ENCODE results near the gene SETDB1. TPM values are rescaled to one million over a fixed set of nuclear protein-coding genes. Genes with fewer than 3 reads are reported as not detected.

Gene SETDB1
- total and polyA plus RNA-seq, 2 experiments from 2014 or later, result 9.7 to 21.4 TPM

DNA sequence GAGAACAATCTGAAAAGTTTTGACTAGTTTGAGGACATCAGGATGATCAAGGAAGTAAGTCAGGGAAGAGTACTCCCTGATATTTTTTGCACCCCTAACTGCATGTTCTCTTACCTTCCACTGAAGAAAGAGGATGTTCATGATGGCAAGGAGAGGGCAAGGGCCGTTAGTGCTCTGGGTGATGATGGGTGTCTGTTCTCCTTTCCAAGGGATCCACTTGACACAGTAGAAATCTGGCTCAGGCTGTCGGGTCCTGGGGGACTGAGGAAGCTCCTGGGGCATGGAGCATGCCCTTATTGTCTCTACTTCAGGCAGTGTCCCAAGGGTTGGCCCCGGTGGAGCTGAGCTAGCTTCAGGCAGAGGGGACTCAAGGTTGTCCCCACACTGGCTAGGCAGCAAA is 75.9 kb downstream of the SETDB1 start:
- peaks cover 22% of the 10 kb centered on the region for H3K4me1 ChIP-seq (ENCODE audit: insufficient read depth)
- H3K9me2 ChIP-seq (ENCODE audit: insufficient read depth), result no peaks in the 10 kb centered on the region
- H3F3A ChIP-seq (ENCODE audit: insufficient read depth), result peaks cover 4% of the 10 kb centered on the region
- in situ Hi-C loops (cut with MboI), result no loop called here
- H2AFZ ChIP-seq, result no peak overlapping the region
- H3K9ac ChIP-seq, result no peak overlapping the region
- no peak overlapping the region for H3K27ac ChIP-seq
- no peaks in the 10 kb centered on the region for H3K9me3 ChIP-seq (ENCODE audit: low read depth)
- peaks cover 13% of the 10 kb centered on the region; the same call in 1 of the 2 replicates for H3K79me2 ChIP-seq (ENCODE audit: insufficient read depth)
- DNase-seq, result no peak
- H3K36me3 ChIP-seq (ENCODE audit: low read depth), result no peaks in the 10 kb centered on the region
- H3K27me3 ChIP-seq (replicated peaks; ENCODE audit: insufficient read depth), result no peaks in the 10 kb centered on the region
- H3K4me3 ChIP-seq, result no peak overlapping the region
- WGBS, 2 experiments (ENCODE audit: low coverage in 1 of 2, low lambda C conversion rate in 2 of 2, missing lambda C conversion rate in 2 of 2), result 80 to 90% methylated on average over 3 of the region's 3 CpGs
- H3K4me2 ChIP-seq (ENCODE audit: unreplicated experiment), result no peak overlapping the region
- TF ChIP-seq EZH2 (IDR thresholded peaks at IDR 0.05; ENCODE audit: insufficient read depth, poor library complexity, severe bottlenecking), result no peak
- TF ChIP-seq EZH2phosphoT487 (IDR thresholded peaks at IDR 0.05; ENCODE audit: insufficient read depth, low read depth), result no peak
- no peaks in the 10 kb centered on the region for H4K20me1 ChIP-seq (ENCODE audit: insufficient read depth)

DNA sequence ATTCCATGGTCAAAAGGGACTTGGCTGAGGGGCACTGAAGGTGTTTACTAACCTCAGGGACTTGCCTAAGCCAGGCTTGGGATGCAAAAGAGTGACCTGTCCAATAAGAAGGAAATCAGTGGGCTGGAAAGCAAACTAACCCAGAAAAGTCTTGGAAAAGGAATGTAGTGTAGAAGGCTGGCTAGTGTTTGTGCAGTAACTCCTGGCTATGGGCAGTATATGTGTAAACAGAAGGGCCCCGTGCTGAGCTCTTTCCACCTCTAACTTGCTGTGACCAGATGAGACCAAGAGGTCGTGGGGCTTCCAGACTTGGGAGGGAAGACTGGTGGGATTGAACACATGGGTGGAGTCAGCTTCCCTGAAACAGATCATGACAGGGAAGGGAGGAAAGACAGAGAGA is 76.4 kb downstream of the SETDB1 start:
- Histone ChIP-seq H3K4me2 (ENCODE audit: unreplicated experiment) (no peak overlapping the region), H3K4me3 (no peak overlapping the region), H3K4me1 (ENCODE audit: insufficient read depth) (peaks cover 26% of the 10 kb centered on the region), H2AFZ (no peak overlapping the region), H3F3A (ENCODE audit: insufficient read depth) (peaks cover 10% of the 10 kb centered on the region), H3K27ac (no peak overlapping the region), H3K36me3 (ENCODE audit: low read depth) (no peaks in the 10 kb centered on the region), H3K9me2 (ENCODE audit: insufficient read depth) (no peaks in the 10 kb centered on the region), H4K20me1 (ENCODE audit: insufficient read depth) (no peaks in the 10 kb centered on the region), H3K27me3 (replicated peaks; ENCODE audit: insufficient read depth) (no peaks in the 10 kb centered on the region), H3K79me2 (ENCODE audit: insufficient read depth) (peaks cover 13% of the 10 kb centered on the region; the same call in 1 of the 2 replicates), H3K9me3 (ENCODE audit: low read depth) (no peaks in the 10 kb centered on the region), H3K9ac (no peak overlapping the region)
- DNase-seq, result no peak
- 24 to 43% methylated on average over 2 of the region's 2 CpGs for WGBS, 2 experiments (ENCODE audit: low coverage in 1 of 2, low lambda C conversion rate in 2 of 2, missing lambda C conversion rate in 2 of 2)
- TF ChIP-seq EZH2 (IDR thresholded peaks at IDR 0.05; ENCODE audit: insufficient read depth, poor library complexity, severe bottlenecking) (no peak), EZH2phosphoT487 (IDR thresholded peaks at IDR 0.05; ENCODE audit: insufficient read depth, low read depth) (no peak)
- in situ Hi-C loops (cut with MboI), result no loop called here

DNA sequence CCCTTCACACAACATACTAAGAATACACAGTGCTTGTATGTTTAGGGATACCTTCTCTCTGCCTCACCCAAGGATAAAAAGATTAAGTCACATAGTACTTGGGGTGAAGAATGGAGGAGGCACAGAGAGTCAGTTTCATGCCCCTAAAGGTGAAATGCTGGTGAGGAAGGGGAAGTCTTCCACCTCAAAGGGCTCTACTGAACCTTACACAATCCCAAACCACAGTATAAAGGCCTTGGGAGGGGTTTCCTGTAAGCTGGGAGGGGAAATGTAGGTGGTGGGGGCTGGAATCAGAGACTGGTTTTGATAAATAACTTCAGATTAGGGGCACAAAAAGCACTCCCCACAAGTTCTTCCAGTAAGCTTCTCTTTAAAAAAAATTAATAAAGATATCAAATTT is 77.0 kb downstream of the SETDB1 start:
- Histone ChIP-seq H2AFZ (no peak overlapping the region), H3K36me3 (ENCODE audit: low read depth) (no peaks in the 10 kb centered on the region), H3K4me2 (ENCODE audit: unreplicated experiment) (no peak overlapping the region), H3K9me2 (ENCODE audit: insufficient read depth) (no peaks in the 10 kb centered on the region), H3K9me3 (ENCODE audit: low read depth) (no peaks in the 10 kb centered on the region), H3K4me3 (no peak overlapping the region), H3K27ac (no peak overlapping the region), H4K20me1 (ENCODE audit: insufficient read depth) (no peaks in the 10 kb centered on the region), H3K9ac (no peak overlapping the region), H3F3A (ENCODE audit: insufficient read depth) (peaks cover 13% of the 10 kb centered on the region), H3K27me3 (replicated peaks; ENCODE audit: insufficient read depth) (no peaks in the 10 kb centered on the region), H3K79me2 (ENCODE audit: insufficient read depth) (peaks cover 13% of the 10 kb centered on the region; the same call in 1 of the 2 replicates), H3K4me1 (ENCODE audit: insufficient read depth) (peaks cover 29% of the 10 kb centered on the region)
- DNase-seq, result no peak
- no peak for TF ChIP-seq EZH2 (IDR thresholded peaks at IDR 0.05; ENCODE audit: insufficient read depth, poor library complexity, severe bottlenecking)
- TF ChIP-seq EZH2phosphoT487 (IDR thresholded peaks at IDR 0.05; ENCODE audit: insufficient read depth, low read depth), result no peak
- in situ Hi-C loops (cut with MboI), result no loop called here

DNA sequence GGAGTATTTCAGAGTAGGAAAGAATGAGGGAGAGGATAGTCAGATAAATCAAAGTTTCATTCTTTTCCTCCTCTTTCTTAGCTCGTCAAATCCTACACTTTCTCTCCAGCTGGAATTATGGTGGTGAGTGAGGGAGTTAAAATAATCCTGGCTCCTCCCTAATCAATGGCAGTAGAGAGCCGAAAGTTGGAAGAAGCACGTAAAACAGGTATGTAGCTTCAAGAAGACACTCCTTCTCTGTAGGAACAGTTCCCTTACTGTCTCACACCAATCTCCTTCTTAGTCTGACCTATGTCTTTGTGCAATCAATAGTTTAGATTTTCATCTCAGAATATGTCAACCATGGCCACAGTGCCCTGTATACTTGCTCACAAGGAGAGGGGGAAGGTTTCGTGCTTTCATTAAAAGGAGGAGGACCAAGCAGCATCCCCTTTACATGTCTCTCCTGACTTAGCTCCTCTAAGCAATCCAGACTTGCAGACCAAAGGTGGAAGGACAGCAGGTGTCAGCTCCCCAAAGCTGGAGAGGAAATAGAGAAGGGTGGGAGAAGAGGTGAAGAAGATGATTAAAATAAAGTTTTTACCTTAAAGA is 79.7 kb downstream of the SETDB1 start:
- Histone ChIP-seq H3F3A (ENCODE audit: insufficient read depth) (peaks cover 23% of the 10 kb centered on the region), H3K36me3 (ENCODE audit: low read depth) (no peaks in the 10 kb centered on the region), H4K20me1 (ENCODE audit: insufficient read depth) (no peaks in the 10 kb centered on the region), H3K4me2 (ENCODE audit: unreplicated experiment) (peak overlapping the region; percentile 82), H3K4me1 (ENCODE audit: insufficient read depth) (peaks cover 32% of the 10 kb centered on the region), H3K4me3 (peak overlapping the region; percentile 69), H3K9me2 (ENCODE audit: insufficient read depth) (no peaks in the 10 kb centered on the region), H3K9ac (peak overlapping the region; percentile 82), H2AFZ (peak overlapping the region; percentile 84), H3K79me2 (ENCODE audit: insufficient read depth) (peaks cover 37% of the 10 kb centered on the region), H3K27me3 (replicated peaks; ENCODE audit: insufficient read depth) (no peaks in the 10 kb centered on the region), H3K9me3 (ENCODE audit: low read depth) (no peaks in the 10 kb centered on the region), H3K27ac (peak overlapping the region; percentile 94)
- peak; percentile 25 for DNase-seq
- in situ Hi-C loops (cut with MboI), result no loop called here
- TF ChIP-seq EZH2phosphoT487 (IDR thresholded peaks at IDR 0.05; ENCODE audit: insufficient read depth, low read depth) (no peak), EZH2 (IDR thresholded peaks at IDR 0.05; ENCODE audit: insufficient read depth, poor library complexity, severe bottlenecking) (no peak)
- 5 to 15% methylated on average over 4 of the region's 4 CpGs for WGBS, 2 experiments (ENCODE audit: low coverage in 1 of 2, low lambda C conversion rate in 2 of 2, missing lambda C conversion rate in 2 of 2)

All from GM23248 (cell line).